ENCODE data around the gene VASP.
A peak's percentile ranks its signal among the peaks of the same experiment; 100 is the strongest.

The VASP gene

DNA sequence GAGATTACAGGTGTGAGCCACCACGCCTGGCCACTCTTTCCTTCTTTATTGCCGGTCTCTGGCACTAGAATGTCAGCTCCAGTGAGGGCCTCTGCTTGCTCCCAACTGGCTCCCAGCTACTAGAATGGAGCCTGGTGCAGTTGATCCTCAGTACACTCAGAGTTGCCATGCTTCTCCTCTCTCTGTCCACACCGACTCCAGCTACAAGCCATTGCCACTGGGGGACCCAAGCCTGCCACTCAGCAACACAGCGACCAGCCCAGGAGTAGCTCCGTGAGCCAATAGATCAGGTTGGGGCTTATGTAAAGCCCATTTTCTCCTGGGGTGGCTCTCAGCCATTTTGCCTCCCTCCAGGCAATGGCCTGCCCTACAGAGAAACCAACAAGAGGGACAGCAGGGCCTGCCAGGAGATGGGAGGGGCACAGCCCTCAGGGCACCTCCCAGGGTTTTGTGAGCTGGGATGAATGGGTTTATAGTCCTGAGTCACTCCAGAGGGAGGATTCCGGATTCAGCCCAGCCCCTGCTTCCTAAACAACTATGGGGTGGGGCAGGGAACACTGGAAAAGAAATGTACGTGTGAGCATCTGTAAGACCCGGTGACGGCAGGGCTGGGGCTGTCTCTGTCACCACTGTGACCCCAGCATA is 40.8 kb downstream of the VASP start:
- no peak for DNase-seq (ENCODE audit: low spot score)
- FAIRE-seq, result no peak

DNA sequence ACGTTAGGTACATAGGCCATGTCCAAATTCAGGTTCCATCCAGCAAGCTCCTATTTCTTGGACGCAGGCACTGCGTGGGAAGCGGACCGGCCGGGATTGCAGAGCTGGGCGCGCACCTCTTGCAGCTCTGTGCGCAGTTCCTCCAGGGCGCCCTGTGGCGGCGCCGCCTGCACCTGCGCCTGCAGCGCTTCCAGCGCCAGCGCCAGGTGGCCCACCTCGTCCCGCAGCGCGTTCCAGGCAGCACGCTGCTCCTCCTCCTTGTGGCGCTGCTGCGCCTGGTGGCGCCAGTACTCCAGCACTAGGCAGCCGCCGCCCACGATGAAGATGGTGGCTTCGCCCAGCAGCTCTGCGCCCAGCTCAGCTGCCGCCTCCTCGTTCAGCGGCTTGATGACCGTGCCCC is 46.2 kb downstream of the VASP start:
- DNase-seq (ENCODE audit: low spot score) (no peak), FAIRE-seq (no peak)

DNA sequence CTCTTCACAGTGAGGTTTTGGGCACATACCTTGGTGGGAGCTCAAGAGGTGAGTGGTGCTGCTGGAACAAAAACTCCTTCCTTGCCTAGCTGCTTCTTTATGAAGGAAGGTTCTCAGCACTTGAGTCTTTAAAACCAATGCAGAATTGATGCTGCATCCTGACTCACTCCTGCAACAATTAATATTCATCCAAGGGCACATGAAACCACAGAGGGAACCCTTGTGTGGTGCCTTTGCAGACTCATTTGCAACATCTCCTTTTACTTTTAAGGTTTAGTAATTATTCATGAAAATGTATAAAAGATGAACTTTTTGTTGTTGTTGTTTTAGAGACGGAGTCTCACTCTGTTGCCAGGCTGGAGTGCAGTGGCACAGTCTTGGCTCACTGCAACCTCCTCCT is 47.2 kb downstream of the VASP start:
- DNase-seq (ENCODE audit: low spot score) (no peak), FAIRE-seq (no peak)

DNA sequence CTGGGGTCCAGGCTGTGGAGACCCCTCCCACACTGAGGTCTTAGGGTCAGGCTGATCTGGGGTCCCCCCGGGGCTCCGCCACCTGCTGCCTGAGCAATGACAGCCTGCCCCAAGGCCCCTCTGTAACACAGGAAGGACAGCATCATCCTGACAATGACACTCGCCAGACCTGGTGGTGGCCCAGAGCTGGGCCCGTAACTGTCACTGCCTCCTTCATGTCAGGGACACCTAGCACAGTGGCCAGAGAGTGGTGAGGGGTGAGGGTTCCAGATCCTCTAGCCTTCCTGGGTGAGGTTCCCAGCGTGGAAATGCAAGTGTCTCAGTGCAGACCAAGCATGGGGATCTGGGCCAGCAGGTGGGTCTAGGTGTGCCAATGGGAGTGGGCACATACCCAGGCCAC is 49.6 kb downstream of the VASP start:
- no peak for FAIRE-seq
- no peak for DNase-seq (ENCODE audit: low spot score)

DNA sequence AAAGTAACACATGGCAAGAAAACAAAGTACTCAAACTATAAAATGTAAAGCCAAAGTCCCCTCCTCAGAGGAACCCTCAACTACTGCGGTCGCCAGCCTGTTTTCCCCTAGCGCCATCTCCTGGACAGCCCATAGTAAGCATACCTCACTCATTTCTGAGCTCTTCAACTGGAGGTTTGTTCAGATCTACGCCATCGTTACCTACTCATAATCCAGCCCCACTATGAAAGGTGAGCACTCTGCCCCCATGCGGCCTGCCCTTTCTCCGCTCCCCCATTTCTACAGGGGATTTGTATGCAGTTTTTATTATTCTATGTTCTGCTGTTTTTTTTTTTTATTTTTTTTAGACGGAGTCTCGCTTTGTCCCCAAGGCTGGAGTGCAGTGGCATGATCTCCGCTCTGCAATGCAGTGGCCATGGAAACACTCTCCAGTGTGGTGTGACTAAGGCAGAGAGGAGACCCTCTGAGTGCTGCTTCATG is 51.2 kb downstream of the VASP start:
- DNase-seq (ENCODE audit: low spot score), result peak; percentile 4
- no peak for FAIRE-seq

DNA sequence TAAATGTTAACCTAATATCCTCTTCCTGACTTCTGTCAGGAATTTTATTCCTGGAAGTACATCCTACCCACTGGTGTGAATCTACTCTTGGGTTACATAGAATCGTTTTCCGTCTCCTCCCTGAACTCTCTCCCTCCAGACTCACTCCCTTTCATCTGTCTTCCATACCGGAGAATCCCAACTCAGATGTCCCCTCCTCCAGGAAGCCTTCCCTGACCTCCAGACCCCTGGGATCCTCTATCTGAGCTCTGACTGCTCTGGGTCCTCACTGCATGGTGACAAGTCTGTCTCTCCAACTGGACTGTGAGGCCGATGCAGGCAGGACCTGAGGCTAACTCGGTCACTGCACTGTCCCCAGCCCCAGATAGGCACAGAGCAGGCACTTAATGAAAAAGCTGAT is 52.8 kb downstream of the VASP start:
- DNase-seq (ENCODE audit: low spot score) (no peak), FAIRE-seq (no peak)

DNA sequence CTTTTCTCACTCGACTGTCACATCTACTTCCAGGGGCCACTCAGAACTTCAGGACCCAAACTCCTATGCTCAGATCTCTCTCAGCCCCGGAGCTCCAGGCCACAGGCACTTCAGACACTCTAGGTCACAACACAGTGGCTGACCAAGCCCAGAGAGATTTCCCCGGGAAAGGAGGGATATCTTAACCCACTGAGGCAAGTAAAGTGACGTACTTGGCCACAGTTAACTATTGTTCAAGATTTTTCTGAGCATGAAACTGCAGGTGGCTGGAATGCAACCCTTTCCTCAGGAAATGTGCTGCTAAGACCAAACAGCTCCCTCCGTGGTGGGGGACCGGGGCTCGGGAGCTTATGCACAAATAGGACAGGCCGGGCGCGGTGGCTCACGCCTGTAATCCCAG is 53.4 kb downstream of the VASP start:
- FAIRE-seq (no peak), DNase-seq (ENCODE audit: low spot score) (no peak)

DNA sequence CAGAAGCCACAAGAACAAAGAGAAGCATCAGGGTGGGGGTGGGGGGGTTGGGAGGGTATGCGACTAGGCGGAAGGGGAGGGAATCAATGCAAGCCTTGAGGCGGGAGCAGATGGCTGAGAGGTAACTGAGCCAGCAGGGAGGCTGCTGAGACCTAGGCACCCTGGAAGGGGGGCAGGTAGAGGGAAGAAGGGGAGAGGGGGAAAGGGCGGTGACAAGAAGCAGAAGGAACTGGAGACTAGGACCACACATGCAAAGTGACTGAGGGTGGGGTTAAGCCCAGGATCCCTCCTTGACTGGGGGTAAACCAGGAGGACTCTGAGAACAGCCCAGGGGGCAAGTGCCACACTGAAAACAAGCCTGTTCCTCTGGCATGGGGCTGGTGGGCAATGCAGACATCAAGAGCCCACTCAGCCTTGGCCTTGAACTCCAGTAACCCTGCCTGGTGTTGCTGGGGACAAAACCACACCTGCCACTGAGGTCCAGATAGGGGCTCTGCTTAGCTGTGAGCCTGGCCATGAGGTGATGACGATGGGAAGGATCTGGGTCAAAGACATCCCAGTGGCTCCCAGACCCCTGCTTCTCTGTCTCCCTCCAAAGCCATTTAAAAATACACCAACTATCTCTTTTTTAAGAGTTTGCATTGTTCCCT is 57.0 kb downstream of the VASP start:
- FAIRE-seq, result no peak
- DNase-seq (ENCODE audit: low spot score), result no peak

DNA sequence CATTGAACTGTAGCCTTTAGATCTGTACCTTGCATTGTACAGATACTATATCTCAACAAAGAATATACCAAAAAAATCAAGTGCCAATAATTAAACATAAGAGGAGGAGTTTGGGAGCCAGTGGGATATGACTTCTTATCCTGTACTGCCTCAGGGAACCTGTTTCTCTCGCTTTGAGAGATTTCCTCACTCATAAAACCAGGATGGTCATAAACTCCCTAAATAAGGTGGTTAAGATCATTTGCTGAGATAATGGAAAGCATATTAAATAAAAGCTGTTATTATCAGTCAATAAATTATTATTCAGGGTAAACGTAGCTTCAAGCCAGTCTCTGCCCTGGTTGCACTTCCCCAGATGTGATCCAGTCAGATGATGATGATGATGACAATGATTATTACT is 60.3 kb downstream of the VASP start:
- DNase-seq (ENCODE audit: low spot score), result no peak
- FAIRE-seq, result no peak

DNA sequence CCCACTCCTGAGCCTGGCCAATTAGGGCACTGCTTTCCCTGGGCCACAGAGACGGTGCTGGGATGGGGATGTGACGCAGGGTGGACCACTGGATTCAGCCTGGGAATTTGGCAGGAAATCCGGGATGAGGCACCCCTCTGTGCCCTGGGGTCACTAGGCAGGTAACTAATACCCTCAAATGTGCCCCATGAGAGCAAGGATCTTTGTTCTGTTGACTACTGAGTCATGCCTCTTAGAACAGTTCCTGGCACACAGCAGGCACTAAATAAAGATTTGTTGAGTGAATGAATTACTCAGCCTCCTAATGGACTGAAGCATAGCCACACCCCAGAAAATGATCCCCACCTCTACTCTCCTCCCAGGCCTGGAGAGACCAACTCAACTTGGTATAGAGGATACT is 61.5 kb downstream of the VASP start:
- peak; percentile 75 for FAIRE-seq

DNA sequence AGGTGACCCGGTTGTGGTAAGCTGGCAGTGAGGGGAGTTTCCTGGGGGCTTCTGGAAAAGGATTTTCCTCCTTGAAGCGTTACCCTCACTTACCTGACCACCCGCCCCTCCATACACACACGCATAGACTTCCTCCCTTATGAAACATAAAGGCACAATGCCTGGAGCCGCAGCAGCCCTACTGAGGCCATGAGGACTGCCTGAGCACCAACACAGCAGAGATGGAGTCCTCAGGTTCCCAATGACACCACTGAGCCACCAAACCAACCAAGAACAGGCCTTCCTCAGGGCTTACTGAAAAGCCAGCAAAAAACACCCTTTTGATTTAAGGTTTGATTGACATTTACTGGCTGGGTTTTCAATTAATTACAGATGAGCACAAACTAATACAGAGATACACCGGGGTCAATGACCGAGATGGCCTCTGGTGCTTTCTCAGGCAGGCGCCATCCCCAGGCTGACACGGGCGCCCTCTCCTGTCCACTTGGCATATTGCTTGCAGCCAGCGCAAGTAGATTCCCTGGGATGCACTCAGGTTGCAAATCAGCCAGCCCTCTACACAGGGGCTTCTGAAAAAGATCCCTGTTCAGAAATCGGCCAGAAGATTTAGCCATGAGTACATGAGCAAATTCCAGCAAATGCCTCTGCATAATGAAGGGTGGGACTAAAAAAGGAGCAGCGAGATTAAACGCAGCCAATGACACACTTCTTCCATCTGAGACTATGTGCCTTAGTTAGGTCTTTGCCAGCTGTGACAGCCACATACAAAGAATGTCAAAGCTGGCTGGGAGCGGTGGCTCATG is 62.5 kb downstream of the VASP start:
- no peak for FAIRE-seq
- DNase-seq (ENCODE audit: low spot score), result no peak

More for the DNA sequence above, 61.5 kb downstream of the VASP start:
- DNase-seq (ENCODE audit: low spot score), result peak; percentile 48

DNA sequence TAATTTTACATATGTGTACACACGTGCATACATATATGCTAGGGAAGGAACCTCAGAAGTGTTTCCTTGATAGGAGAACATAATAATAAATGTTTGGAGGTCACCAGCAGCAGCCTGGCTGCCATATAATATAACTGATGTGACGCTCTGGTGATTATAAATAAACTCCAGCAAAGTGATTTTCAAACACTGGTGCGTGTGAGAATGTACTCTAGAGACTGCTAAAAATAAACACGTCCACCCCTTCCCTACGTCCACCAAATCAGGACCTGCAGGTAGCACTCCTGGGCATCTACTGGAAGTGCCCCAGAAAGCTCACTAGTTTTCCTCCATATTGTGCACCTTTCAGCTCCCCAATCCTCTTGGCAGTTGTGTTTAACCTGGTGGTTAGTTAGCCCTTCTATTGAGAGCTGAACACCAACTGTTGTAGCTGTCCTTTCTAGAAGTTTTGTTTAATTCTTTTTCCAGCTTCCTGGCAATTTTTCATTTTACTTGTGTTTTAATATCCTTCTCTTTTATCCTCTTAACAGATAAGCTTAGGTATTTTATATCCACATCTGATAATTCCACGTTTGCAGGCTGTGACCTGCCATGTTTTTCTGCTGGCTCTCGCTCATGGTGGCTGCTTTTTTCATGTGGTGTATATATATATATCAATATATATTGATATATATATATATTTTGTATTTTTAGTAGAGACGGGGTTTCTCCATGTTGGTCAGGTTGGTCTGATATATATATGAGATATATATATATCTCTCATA is 64.4 kb downstream of the VASP start:
- no peak for DNase-seq (ENCODE audit: low spot score)
- no peak for FAIRE-seq

DNA sequence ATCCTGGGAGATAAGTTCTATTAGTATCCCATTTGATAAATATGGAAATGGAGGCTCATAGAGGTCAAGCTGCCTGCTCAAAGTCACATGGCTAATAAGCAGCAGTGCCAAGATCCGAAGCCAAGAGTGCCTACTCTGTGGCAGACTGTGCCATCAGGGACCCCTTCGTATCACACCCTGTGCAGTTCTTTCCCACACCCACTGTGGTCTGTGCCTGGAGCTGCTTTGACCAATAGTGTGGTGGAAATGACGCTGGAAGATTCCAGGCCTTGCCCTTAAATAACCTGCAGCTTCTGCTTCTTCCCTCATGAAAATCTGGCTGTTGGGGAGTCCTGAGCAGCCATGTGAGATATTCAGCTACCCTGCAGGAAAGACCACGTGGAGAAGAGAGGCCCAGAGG is 67.2 kb downstream of the VASP start:
- DNase-seq (ENCODE audit: low spot score) (no peak), FAIRE-seq (no peak)

DNA sequence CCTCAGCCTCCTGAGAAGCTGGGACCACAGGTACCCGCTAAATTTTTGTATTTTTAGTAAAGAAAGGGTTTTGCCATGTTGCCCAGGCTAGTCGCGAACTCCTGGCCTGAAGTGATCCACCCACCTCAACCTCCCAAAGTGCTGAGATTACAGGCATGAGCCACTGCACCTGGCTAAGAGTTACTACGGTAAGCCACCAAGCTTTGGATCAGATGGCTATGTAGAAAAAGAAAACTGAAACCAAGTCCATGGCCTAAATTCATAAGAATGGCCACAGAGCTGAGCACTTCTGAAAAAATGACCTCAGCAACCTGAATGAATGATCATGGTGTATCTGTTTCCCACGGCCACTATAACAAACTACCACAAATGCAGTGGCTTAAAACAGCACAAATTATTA is 67.9 kb downstream of the VASP start:
- DNase-seq (ENCODE audit: low spot score) (no peak), FAIRE-seq (no peak)
